PFSK-1 (cell line): ENCODE results near the gene GRID1.

Source experiments
- FOXP2 ChIP-seq: optimal IDR thresholded peaks from 2 replicates; pipeline ENCODE3; 2011; ENCODE audit warnings: borderline replicate concordance, control low read depth, inconsistent platforms; ENCODE audit not compliant: insufficient read depth; ENCODE audit errors: extremely low read length, extremely low read depth
- POLR2AphosphoS5 ChIP-seq: IDR thresholded peaks from 2 replicates; pipeline ENCODE4 v1.6.1; 2012; ENCODE audit warnings: low read depth, mild to moderate bottlenecking, control low read depth, low read length, moderate library complexity
- REST ChIP-seq, 2 experiments: IDR thresholded peaks; 2 replicates each; pipeline versions ENCODE4 v1.6.1 to v1.8.0; 2011 to 2012; ENCODE audit warnings: low read depth in 2 of 2, low read length in 2 of 2, control low read depth in 1 of 2, inconsistent platforms in 1 of 2, mild to moderate bottlenecking in 1 of 2, moderate library complexity in 1 of 2; ENCODE audit not compliant: insufficient read depth in 1 of 2
- SIN3A ChIP-seq: IDR thresholded peaks from 2 replicates; pipeline ENCODE4 v1.6.1; 2012; ENCODE audit warnings: mild to moderate bottlenecking, low read length, moderate library complexity, borderline replicate concordance; ENCODE audit not compliant: insufficient read depth
- TAF1 ChIP-seq: IDR thresholded peaks from 2 replicates; pipeline ENCODE4 v1.6.1; 2012; ENCODE audit warnings: low read length, control low read depth, borderline replicate concordance; ENCODE audit not compliant: insufficient read depth

The GRID1 gene

GRCh38 chr10:86066696-86067095 is 299.9 kb downstream of the GRID1 start:
- TF ChIP-seq POLR2AphosphoS5 (no peak), FOXP2 (no peak), SIN3A (no peak), TAF1 (no peak), REST (IDR thresholded peaks at IDR 0.05; ENCODE audit: insufficient read depth in 1 of 2, low read depth in 2 of 2, low read length in 2 of 2) (no peak)

GRCh38 chr10:86065711-86066251 is 300.8 kb downstream of the GRID1 start:
- TF ChIP-seq TAF1 (no peak), SIN3A (no peak), REST (IDR thresholded peaks at IDR 0.05; ENCODE audit: insufficient read depth in 1 of 2, low read depth in 2 of 2, low read length in 2 of 2) (no peak), POLR2AphosphoS5 (no peak), FOXP2 (no peak)

GRCh38 chr10:86064931-86065662 is 301.5 kb downstream of the GRID1 start:
- no peak for TF ChIP-seq FOXP2
- TF ChIP-seq REST (IDR thresholded peaks at IDR 0.05; ENCODE audit: insufficient read depth in 1 of 2, low read depth in 2 of 2, low read length in 2 of 2) = no peak
- TF ChIP-seq TAF1 = no peak
- no peak for TF ChIP-seq SIN3A
- no peak for TF ChIP-seq POLR2AphosphoS5

GRCh38 chr10:86064219-86064618 is 302.4 kb downstream of the GRID1 start:
- TF ChIP-seq POLR2AphosphoS5 (no peak), REST (IDR thresholded peaks at IDR 0.05; ENCODE audit: insufficient read depth in 1 of 2, low read depth in 2 of 2, low read length in 2 of 2) (no peak), FOXP2 (no peak), TAF1 (no peak), SIN3A (no peak)

GRCh38 chr10:86063341-86063740 is 303.3 kb downstream of the GRID1 start:
- TF ChIP-seq POLR2AphosphoS5 (no peak), REST (IDR thresholded peaks at IDR 0.05; ENCODE audit: insufficient read depth in 1 of 2, low read depth in 2 of 2, low read length in 2 of 2) (no peak), TAF1 (no peak), FOXP2 (no peak), SIN3A (no peak)
